Esophagus squamous epithelium (tissue), 5 donors: ENCODE results near the gene ADGRV1. TPM values are rescaled to one million over a fixed set of nuclear protein-coding genes. Genes with fewer than 3 reads are reported as not detected.
A peak's percentile ranks its signal among the peaks of the same experiment; 100 is the strongest.

Source experiments
- DNase-seq: peaks from one replicate; lab custom pipeline; 2025; lab: John Stamatoyannopoulos, UW
- H3K27ac ChIP-seq, 4 donors: fragments of 200-600 bp; sonication (generic); one replicate each; pipeline ENCODE4 v1.5.1; 2016 to 2019; ENCODE audit warnings: mild to moderate bottlenecking in 1 of 4
- H3K27me3 ChIP-seq, 4 donors: fragments of 200-600 bp; sonication (generic); 1 replicate in 3 of 4; 2 replicates in 1 of 4; pipeline versions ENCODE4 v1.5.1 to v1.6.0; 2017 to 2021; ENCODE audit warnings: antibody characterized with exemption in 1 of 4
- H3K36me3 ChIP-seq, 3 donors: fragments of 200-600 bp; sonication (generic); one replicate each; pipeline ENCODE4 v1.5.1; 2016 to 2019
- H3K4me1 ChIP-seq, 3 donors: fragments of 200-600 bp; sonication (generic); one replicate each; pipeline ENCODE4 v1.5.1; 2017 to 2019
- H3K4me3 ChIP-seq, 4 donors: fragments of 200-600 bp; sonication (generic); 1 replicate in 3 of 4; 2 replicates in 1 of 4; pipeline ENCODE4 v1.5.1; 2016 to 2019; ENCODE audit warnings: mild to moderate bottlenecking in 2 of 4, moderate library complexity in 1 of 4
- H3K9me3 ChIP-seq, 3 donors: fragments of 200-600 bp; sonication (generic); one replicate each; pipeline ENCODE4 v1.5.1; 2016 to 2019
- POLR2A ChIP-seq, 4 donors: fragments of 450-650 bp; IDR thresholded peaks; one replicate each; pipeline ENCODE4 v1.6.1; 2017; ENCODE audit warnings: antibody characterized with exemption in 4 of 4, mild to moderate bottlenecking in 4 of 4, moderate library complexity in 3 of 4
- WGBS, 2 donors: methylation state at CpG; one replicate each; pipeline ENCODE4 v1.1.5; 2018; 5-methylcytosine and 5-hydroxymethylcytosine counted together
- intact Hi-C: fragments of 100-400 bp; cut with DNase I; formaldehyde crosslinking; loops from one replicate; pipeline ENCODE4 v1.15.0; 2022
- total RNA-seq, 4 donors: library from RNA; depleted of rRNA; stranded (reverse); fragments of >200 nt; gene quantifications; one replicate each; pipeline ENCODE4 v1.1.0, GENCODE V29; 2016
- TF ChIP-seq, protein P1 (sequence below), 6 experiments: fragments of 450-650 bp in 4 of 6; fragments of 200-600 bp in 2 of 6; sonication (generic) in 2 of 6; IDR thresholded peaks; one replicate each; pipeline ENCODE4 v1.5.1; 2016 to 2019; ENCODE audit warnings: antibody characterized with exemption in 6 of 6, mild to moderate bottlenecking in 4 of 6, moderate library complexity in 4 of 6
- donor health status: DM: yes; HTN: yes; CAD: no.

ADGRV1 gene
- total RNA-seq, 4 donors from 2014 or later = 1.9 to 14.1 (median 4.0) TPM

DNA sequence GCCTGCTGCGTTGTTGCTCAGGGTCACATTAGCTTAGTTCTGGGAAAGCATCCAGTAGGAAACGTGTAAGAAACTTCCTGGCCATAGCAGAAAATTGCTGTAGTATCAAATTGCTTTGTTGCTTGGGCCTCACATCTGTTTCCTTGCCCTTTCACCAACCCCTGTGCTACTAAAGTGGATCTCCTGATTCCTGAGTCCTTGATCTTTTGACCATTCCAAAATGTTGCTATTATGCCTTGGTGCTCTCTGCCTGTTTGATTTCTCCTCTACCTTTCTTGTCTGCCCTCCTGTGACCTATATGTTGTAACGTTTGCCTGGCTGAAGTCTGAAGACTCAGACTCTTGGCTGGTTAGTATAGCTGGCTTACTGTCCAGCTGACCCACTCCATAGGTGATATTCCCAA, 350.5 kb downstream of the ADGRV1 start:
- H3K4me1 ChIP-seq = peaks cover 0 to 15% (median 0%) of the 10 kb centered on the region in 3 donors
- no peak overlapping the region for H3K4me3 ChIP-seq
- H3K9me3 ChIP-seq = no peaks in the 10 kb centered on the region
- H3K27me3 ChIP-seq = no peaks in the 10 kb centered on the region
- no peak for DNase-seq
- H3K27ac ChIP-seq = peak overlapping the region in 1 of 4 donors; percentile 36
- no peaks in the 10 kb centered on the region for H3K36me3 ChIP-seq
- intact Hi-C loops = no loop called here
- WGBS, 2 donors = 24 to 37% methylated on average over 3 of the region's 3 CpGs
- no peak for TF ChIP-seq POLR2A (IDR thresholded peaks at IDR 0.05)
- TF ChIP-seq, protein P1, sequence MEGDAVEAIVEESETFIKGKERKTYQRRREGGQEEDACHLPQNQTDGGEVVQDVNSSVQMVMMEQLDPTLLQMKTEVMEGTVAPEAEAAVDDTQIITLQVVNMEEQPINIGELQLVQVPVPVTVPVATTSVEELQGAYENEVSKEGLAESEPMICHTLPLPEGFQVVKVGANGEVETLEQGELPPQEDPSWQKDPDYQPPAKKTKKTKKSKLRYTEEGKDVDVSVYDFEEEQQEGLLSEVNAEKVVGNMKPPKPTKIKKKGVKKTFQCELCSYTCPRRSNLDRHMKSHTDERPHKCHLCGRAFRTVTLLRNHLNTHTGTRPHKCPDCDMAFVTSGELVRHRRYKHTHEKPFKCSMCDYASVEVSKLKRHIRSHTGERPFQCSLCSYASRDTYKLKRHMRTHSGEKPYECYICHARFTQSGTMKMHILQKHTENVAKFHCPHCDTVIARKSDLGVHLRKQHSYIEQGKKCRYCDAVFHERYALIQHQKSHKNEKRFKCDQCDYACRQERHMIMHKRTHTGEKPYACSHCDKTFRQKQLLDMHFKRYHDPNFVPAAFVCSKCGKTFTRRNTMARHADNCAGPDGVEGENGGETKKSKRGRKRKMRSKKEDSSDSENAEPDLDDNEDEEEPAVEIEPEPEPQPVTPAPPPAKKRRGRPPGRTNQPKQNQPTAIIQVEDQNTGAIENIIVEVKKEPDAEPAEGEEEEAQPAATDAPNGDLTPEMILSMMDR (IDR thresholded peaks at IDR 0.05) = no peak

DNA sequence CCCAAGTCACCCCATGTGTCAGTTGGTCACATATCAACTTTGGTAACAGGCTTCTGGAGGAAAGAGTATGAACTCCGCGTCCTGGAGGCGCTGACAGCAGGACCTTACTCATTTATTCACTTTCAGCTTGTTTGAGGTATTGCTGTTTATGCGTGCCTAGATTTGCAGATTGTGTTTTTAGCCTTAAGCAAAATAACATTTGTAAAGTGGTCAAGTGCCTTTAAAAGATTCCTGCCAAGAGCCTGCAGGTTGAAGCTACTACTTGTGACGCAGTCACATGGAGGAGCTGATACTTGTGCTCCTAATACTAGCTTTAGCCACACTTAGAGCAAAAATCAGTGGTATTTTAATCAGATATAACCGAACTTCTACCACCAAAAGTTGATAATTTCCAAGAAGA, 351.3 kb downstream of the ADGRV1 start:
- Histone ChIP-seq H3K9me3 (no peaks in the 10 kb centered on the region), H3K27me3 (no peaks in the 10 kb centered on the region), H3K4me1 (peaks cover 0 to 15% (median 0%) of the 10 kb centered on the region in 3 donors), H3K36me3 (no peaks in the 10 kb centered on the region), H3K27ac (no peak overlapping the region), H3K4me3 (no peak overlapping the region)
- no peak for TF ChIP-seq POLR2A (IDR thresholded peaks at IDR 0.05)
- TF ChIP-seq, protein P1 (IDR thresholded peaks at IDR 0.05) = no peak
- intact Hi-C loops = no loop called here
- DNase-seq = no peak
- WGBS, 2 donors = 32 to 50% methylated on average over 6 of the region's 6 CpGs

DNA sequence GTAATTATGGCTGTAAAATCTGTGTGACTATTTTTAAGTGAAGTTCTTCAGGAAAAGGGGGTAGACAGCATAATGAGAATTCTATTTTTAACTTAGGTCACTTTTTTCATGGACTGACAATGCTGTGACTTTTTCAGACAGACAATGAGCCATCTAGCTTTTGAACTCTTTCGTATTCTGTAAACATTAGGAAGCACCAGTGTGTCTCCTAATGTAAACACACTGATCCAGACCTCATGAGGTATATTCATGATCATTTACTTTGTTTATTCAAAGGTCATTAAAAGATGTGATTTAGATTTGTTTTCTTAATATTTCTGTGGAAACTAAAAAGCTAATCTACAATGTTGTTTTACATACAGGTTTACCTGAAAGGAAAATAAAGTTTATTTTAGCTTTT, 352.6 kb downstream of the ADGRV1 start:
- Histone ChIP-seq H3K27me3 (no peaks in the 10 kb centered on the region), H3K27ac (no peak overlapping the region), H3K36me3 (no peaks in the 10 kb centered on the region), H3K4me3 (no peak overlapping the region), H3K4me1 (peaks cover 0 to 15% (median 0%) of the 10 kb centered on the region in 3 donors), H3K9me3 (no peaks in the 10 kb centered on the region)
- 22 to 44% methylated on average over 1 of the region's 1 CpG for WGBS, 2 donors
- DNase-seq = no peak
- intact Hi-C loops = no loop called here
- no peak for TF ChIP-seq POLR2A (IDR thresholded peaks at IDR 0.05)
- TF ChIP-seq, protein P1 (IDR thresholded peaks at IDR 0.05) = no peak

DNA sequence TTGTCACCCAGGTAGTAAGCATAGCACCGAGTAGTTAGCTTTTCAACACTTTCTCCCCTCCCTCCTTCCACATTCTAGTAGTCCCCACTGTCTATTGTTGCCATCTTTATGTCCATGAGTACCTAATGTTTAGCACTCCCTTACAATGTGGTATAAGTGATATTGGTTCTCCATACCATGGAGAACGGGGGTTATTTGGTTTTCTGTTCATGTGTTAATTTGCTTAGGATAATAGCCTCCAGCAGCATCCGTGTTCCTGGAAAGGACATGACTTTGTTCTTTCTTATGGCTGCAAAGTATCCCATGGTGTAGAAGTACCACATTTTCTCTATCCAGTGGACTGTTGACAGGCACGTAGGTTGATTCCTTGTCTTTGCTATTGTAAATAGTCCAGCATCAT, 353.9 kb downstream of the ADGRV1 start:
- TF ChIP-seq, protein P1 (IDR thresholded peaks at IDR 0.05) = no peak
- TF ChIP-seq POLR2A (IDR thresholded peaks at IDR 0.05) = no peak
- DNase-seq = no peak
- intact Hi-C loops = no loop called here
- H3K27me3 ChIP-seq = no peaks in the 10 kb centered on the region
- 86% methylated on average over 4 of the region's 4 CpGs for WGBS, 2 donors
- peaks cover 0 to 21% (median 0%) of the 10 kb centered on the region in 3 donors for H3K4me1 ChIP-seq
- no peaks in the 10 kb centered on the region for H3K36me3 ChIP-seq
- no peak overlapping the region for H3K4me3 ChIP-seq
- no peak overlapping the region for H3K27ac ChIP-seq
- no peaks in the 10 kb centered on the region for H3K9me3 ChIP-seq

DNA sequence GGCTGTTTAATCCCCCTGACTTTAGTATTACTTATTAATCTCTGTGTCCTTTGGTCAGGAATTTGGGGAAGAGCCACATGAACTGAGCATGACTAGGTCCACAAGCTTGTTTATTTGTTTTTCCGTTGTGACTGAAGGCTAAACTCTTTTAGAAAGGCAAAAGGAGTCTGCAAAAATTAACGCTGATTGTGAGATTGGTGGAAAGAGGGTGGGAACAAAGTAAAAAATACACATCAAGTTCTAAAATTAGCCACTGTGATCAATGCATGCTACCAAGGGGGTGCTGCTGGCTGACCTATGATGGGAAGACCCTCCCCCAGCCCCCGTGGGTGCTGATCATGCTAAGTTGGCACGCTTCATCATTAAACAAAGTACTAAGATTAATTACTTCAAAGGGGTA, 356.8 kb downstream of the ADGRV1 start:
- Histone ChIP-seq H3K9me3 (no peaks in the 10 kb centered on the region), H3K36me3 (no peaks in the 10 kb centered on the region), H3K4me3 (no peak overlapping the region), H3K27ac (no peak overlapping the region), H3K27me3 (no peaks in the 10 kb centered on the region), H3K4me1 (peaks cover 0 to 14% (median 0%) of the 10 kb centered on the region in 3 donors)
- WGBS, 2 donors = 60 to 71% methylated on average over 4 of the region's 4 CpGs
- intact Hi-C loops = no loop called here
- no peak for TF ChIP-seq POLR2A (IDR thresholded peaks at IDR 0.05)
- TF ChIP-seq, protein P1 (IDR thresholded peaks at IDR 0.05) = no peak
- no peak for DNase-seq
